Measurements from ENCODE around the gene WNT3. TPM values are rescaled to one million over a fixed set of nuclear protein-coding genes. Genes with fewer than 3 reads are reported as not detected.

The WNT3 gene
- total RNA-seq, 1 donor from 2014 or later, result 2.2 TPM

- no peaks in the 10 kb centered on the region for H3K36me3 ChIP-seq
- no peak for TF ChIP-seq CTCF (IDR thresholded peaks at IDR 0.05)
- no peak overlapping the region for H3K4me3 ChIP-seq
- peaks cover 9% of the 10 kb centered on the region for H3K27me3 ChIP-seq (ENCODE audit: low read depth)
- intact Hi-C loops (cut with DNase I), result no loop called here
- H3K27ac ChIP-seq, result no peak overlapping the region
- no peaks in the 10 kb centered on the region for H3K4me1 ChIP-seq
- DNase-seq (no peak), ATAC-seq (no peak)
- H3K9me3 ChIP-seq, result no peaks in the 10 kb centered on the region
Observed at GRCh38 chr17:46862949-46863348, 44.5 kb upstream of the WNT3 start.

GRCh38 chr17:46859996-46860395, 41.5 kb upstream of the WNT3 start:
- Histone ChIP-seq H3K4me1 (no peaks in the 10 kb centered on the region), H3K27ac (no peak overlapping the region), H3K36me3 (no peaks in the 10 kb centered on the region), H3K27me3 (ENCODE audit: low read depth) (peaks cover 11% of the 10 kb centered on the region), H3K9me3 (no peaks in the 10 kb centered on the region), H3K4me3 (no peak overlapping the region)
- ATAC-seq, result no peak
- intact Hi-C loops (cut with DNase I), result no loop called here
- DNase-seq, result no peak
- no peak for TF ChIP-seq CTCF (IDR thresholded peaks at IDR 0.05)

- Histone ChIP-seq H3K27ac (no peak overlapping the region), H3K36me3 (no peaks in the 10 kb centered on the region), H3K9me3 (no peaks in the 10 kb centered on the region), H3K27me3 (ENCODE audit: low read depth) (peaks cover 21% of the 10 kb centered on the region), H3K4me1 (no peaks in the 10 kb centered on the region), H3K4me3 (no peak overlapping the region)
- DNase-seq, result no peak
- ATAC-seq, result no peak
- TF ChIP-seq CTCF (IDR thresholded peaks at IDR 0.05), result no peak
- intact Hi-C loops (cut with DNase I), result no loop called here
Observed at GRCh38 chr17:46857600-46857999, 39.1 kb upstream of the WNT3 start.

- no peaks in the 10 kb centered on the region for H3K9me3 ChIP-seq
Observed at GRCh38 chr17:46854948-46855347, 36.5 kb upstream of the WNT3 start.

GRCh38 chr17:46854515-46854914, 36.0 kb upstream of the WNT3 start:
- no peak for TF ChIP-seq CTCF (IDR thresholded peaks at IDR 0.05)

More at GRCh38 chr17:46854948-46855347, 36.5 kb upstream of the WNT3 start:
- H3K36me3 ChIP-seq, result no peaks in the 10 kb centered on the region
- no peak for TF ChIP-seq CTCF (IDR thresholded peaks at IDR 0.05)
- peaks cover 41% of the 10 kb centered on the region for H3K27me3 ChIP-seq (ENCODE audit: low read depth)
- intact Hi-C loops (cut with DNase I), result no loop called here
- no peak for ATAC-seq
- no peak overlapping the region for H3K27ac ChIP-seq
- no peak for DNase-seq
- no peak overlapping the region for H3K4me3 ChIP-seq
- peaks cover 8% of the 10 kb centered on the region for H3K4me1 ChIP-seq

More at GRCh38 chr17:46854515-46854914, 36.0 kb upstream of the WNT3 start:
- intact Hi-C loops (cut with DNase I), result no loop called here
- Histone ChIP-seq H3K36me3 (no peaks in the 10 kb centered on the region), H3K27me3 (ENCODE audit: low read depth) (peaks cover 46% of the 10 kb centered on the region), H3K4me1 (peaks cover 8% of the 10 kb centered on the region), H3K4me3 (no peak overlapping the region), H3K27ac (no peak overlapping the region), H3K9me3 (no peaks in the 10 kb centered on the region)
- DNase-seq (no peak), ATAC-seq (no peak)

Measured in lower lobe of right lung (tissue), 2 donors.